GM19452 (cell line): ENCODE data around the gene GDF10.

Experiments used
- ATAC-seq: cut with Tn5 transposase; IDR thresholded peaks from one replicate; pipeline ENCODE4 v1.9.1; 2021; ENCODE audit not compliant: unreplicated experiment

The GDF10 gene

DNA sequence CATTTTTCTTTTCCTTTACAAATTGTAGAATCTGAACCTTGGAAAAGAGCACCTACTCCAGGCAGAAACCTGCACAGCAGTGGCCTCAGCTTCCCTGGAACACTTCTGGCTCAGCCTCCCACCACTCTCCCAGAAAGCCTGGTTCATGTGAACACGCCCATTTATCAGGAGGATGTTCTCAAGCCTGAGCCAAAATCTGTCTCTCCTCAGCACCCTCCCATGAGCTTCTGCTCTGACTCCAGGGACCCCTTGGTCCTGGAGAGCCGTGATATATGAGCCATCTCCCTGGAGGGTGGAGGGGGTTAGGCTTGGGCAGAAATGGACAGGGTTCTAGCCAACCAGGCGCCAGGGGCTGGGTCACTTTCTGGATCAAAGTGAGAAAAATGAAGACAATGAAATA is 32.4 kb downstream of the GDF10 start:
- no peak for ATAC-seq

DNA sequence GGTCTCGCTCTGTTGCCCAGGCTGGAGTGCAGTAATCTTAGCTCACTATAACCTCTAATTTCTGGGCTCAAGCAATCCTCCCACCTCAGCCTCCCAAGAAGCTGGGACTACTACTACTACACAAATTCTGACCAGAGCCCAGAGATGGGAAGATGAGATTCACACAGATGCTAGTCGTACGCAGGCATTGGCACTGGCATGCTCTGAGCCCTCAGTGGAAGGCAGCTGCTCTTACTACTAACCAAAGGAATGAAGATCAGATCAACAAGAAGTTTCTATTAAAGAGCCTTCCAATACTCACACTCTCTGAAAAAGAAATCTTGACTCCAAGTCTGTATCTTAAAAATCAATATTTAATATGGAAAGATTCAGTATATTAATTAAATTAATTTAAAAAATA is 32.9 kb downstream of the GDF10 start:
- ATAC-seq, result no peak

DNA sequence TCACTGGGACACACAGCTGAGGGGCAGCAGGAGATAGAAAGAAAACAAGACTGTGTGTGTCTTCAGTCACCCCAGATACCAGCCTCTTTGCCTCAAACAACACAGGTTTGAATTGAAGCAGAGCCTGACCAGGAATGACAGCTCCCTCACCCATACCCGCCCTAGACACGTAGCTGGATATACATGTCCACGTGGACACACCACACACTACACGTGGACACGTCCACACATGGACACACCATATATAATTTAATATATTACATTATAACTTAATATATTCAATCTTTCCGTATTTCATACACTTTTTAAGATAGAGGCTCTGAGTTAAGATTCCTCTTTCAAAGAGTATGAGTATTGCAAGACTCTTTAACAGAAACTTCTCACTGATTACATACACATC is 33.5 kb downstream of the GDF10 start:
- no peak for ATAC-seq

DNA sequence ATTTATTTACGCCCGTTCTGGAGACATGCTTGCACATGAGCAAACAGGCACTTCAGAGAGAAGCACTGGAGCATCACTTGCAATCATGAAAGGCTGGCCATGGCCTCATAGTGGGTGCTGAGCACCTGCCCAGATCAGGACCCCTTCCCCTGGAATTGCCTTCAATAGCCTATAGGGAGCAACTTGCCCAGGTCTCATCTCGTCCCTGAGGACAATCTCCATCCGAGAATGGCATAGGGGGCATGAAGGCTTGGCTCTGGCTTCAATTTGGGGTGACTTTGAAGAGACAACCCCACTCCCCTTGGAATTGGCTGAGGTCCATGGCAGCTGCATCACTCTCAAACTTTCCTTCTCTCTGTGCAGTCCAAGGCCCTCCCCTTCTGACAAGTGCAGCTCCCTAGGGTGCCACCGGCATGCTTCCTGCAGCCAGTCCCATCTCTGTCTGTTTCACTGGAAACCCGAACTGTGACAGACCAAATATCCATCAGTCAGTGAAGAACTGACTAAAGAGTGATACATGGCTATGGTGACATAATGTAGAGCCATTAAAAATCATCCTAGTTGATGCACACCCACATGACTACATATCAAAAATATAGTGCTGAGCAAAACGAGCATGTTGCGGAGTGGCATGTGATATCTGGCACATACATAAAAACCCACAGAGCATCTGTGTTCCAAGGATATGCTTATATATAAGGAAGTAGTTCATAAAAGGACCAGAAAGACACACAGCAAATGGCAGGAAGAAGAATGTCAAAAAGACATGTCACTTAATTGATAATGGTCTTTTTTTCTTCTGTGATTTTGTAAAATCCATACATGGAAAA is 34.7 kb downstream of the GDF10 start:
- ATAC-seq, result no peak

DNA sequence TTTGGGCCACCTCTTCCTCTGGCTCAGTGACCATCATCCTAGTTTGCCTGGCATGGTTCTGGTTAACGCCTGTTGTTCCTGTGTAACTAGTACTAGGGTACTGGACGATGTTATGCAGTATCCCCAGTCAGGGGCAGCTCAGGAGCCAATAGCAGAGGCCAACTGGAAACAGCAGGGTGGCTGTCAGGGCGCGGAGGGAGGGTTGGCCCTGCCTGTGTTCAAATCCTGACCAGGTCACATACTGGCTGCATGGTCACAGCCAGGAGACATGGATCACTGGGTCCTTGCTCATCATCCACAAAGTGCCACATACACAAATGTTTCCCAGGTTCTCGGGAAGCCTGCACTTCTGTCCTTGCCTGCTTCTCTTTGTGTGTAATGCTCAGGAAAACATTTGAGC is 35.9 kb downstream of the GDF10 start:
- ATAC-seq, result no peak

DNA sequence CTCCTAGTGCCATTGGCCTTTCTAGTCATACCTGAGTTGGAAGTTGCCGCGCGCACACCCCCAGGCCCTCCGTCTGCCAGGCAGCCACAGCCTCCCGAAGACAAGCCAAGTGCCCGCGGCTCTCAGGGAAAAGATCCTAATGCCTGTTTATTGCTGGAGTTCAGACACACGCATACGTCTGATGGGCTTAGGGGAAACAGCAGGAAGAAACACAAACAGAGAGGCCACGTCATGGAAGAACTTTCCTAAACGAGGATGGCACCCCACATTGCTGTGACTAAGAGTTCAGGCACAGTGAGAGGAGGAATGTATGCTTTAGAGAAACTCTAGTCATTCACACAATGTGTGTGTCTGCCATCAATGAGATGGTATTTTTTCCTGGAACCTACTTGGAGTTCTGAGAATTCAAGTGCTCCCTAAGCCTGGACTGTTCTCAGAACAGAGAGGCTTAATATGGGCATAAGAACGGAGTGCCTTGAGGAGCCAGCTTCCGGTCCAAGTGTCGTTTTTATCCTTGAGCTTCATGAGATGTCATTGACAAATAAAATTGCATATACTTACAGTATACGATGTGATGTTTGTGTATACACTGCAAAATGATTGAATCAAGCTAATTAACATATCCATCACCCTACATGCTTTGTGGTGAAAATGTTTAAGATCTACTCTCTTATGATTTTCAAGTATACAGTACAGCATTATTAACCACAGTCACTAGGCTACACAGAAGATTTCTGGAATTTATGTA is 36.6 kb downstream of the GDF10 start:
- ATAC-seq, result no peak

DNA sequence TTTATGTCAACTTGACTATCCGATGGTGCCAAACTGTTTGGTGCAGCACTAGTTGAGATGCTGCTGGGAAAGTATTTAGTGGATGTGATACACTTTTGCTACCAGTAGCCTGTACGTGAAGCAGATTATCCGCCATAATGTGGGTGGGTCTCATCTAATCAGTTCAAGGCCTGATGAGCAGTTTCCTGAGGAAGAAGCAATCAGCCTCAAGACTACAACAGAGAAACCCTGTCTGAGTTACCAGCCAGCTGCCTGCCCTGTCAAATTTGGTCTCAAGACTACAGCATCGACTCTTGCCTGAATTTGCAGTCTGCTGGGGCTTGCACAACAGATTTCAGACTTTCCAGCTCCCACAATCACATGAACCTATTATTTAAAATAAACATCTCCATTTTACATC is 37.3 kb downstream of the GDF10 start:
- no peak for ATAC-seq

DNA sequence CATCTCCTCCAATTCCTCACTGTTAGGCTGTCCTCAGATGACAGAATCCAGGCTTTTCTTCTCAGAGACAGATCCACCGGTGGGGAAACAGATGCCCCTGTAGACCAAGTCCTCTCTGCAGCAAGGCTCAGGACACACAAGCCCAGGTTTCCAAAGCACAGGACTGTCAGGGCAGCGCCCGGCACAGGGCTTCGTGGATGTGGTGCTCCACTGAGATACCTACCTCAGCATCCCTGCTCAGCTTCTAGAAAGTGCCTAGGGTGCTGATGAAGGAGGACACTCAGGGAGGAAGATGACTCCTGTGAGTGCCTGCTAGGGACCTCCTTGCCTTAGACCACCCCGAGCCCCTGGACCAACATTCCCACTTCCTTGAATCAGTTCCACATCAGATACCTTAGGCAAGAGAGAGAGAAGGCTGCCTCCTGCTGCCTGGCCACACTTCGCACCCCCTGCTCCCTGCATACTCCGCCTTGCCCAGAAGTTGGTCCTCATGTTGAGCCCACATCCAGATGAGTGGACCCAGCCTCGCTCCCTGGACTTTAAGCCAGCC is 39.3 kb downstream of the GDF10 start:
- ATAC-seq, result no peak

DNA sequence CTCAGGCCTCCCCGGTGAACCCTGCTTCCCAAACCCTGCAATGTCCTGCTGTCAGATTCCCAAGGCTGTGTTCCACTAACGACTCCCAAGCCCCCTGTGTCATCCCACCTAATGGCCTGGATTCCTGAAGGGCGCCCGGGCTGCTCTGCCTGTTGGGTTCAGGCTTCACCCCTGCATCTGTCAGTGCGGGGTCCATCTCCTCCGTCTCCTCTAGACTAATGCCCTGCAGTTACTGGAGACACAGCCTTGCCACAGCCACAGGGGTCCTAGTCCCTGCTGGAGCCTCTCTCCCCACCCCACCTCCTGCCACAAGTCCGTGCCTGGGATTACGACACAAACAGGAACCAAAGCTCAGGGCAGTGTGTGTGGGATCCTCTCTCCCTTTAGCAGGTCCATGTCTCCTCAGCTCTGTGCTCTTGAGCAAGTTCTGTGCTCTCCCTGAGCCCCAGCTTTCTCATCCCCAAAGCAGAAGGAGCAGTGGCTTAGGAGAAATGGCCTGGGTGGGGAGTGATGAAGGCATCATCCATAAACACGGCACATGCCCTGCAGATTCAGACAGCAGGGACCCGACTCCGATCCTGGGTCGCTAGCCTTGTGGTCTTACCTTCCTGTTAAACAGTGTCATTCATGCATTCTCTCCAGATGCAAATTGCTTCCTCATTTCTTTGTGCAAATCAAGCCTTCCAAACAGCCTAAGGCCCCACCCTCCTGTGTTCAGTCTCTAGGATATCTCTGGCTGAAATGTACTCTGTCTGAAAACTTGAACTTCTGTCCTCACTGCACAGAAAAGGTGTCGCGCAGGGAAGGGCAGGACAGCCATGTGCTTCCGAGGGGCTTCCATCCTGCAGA is 40.0 kb downstream of the GDF10 start:
- no peak for ATAC-seq

DNA sequence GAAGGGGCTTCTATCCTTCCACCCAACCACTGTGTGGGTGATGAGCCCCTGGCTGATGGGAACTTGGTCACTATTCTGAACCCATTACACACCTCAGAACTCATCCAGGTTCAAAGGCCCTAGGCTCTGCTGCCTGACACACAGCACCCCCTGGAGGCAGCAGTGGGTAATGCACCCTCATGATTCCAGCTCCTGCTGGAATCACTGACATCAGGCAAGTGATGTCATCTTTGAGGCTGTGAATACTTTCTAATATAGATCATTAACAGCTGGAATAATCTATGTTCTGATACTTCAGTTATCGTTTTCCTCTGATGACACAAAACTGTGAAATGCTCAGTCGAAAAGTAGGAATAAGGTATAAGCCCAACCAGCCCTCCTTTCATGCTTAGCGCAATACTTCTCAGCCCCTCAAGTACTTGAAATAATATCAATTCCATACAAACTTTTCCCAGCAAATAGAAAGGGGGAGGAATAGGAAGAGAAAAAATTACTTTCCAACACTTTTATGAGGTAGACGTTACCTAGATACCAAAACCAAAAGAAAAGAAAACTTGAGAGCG is 40.7 kb downstream of the GDF10 start:
- ATAC-seq, result no peak

DNA sequence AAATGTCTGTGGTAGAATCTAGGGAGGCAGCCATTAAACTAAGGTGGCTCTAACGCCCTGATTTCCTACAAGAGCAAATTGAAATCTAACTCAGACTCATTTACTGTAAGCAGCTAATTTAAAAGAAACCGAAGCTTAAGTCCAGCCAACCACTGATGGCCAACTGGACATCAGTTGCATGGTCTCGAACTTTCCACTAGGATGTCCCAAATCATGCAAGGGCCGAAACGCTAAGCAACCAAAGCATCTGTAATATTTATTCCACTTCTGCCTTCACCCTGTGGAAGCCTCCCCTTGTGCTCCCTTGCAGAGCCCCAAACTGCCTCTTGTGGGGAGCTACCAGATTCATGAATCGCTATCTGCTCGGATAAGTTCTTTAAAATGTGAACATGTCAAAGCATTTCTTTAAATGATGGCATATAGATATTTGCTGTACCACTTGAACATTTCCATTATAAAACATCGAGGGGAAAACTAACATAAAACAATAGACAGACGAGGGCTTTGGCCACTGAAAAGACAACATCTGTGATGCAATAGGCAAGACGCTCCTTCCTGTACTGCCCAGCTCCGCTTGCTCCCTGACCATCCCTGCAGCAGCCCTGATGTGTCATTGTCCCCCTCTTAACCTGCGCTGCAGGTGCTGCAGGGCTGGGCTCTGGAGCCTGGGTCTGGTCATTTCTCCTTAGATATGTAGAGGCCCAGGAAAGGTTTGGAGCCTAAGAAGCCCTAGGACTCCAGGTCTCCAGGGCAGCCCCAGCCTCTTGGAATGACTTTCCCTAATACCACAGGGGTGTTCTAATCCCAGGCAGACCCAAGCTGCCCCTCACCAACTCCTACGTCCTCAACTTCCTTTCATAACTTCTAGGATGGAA is 45.2 kb downstream of the GDF10 start:
- ATAC-seq, result no peak

DNA sequence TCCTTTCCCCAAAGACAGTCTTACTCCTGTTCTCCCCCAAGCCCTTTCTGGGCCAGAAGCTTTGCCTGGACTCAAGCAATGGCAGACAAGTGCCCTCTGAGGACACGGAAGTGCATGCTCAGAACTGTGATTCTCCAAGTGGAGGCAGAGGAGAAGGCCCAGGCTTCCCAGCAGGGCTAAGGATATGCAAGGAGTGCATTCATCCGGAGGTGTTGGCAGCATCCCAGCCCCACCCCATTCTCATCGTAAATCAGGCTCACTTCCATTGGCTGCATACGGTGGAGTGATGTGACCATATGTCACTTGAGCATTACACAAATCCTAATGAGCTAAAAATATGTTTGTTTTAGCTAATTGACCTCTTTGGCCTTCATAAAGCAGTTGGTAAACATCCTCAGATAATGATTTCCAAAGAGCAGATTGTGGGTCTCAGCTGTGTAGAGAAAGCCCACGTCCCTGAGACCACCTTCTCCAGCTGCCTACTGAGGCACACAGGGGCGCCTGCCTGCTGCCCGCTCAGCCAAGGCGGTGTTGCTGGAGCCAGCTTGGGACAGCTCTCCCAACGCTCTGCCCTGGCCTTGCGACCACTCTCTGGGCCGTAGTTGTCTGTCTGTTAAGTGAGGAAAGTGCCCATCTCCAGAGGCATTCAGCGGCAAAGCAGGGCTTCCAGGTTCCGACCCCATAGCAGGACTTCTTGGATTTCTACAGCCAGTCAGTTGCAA is 46.7 kb downstream of the GDF10 start:
- no peak for ATAC-seq

DNA sequence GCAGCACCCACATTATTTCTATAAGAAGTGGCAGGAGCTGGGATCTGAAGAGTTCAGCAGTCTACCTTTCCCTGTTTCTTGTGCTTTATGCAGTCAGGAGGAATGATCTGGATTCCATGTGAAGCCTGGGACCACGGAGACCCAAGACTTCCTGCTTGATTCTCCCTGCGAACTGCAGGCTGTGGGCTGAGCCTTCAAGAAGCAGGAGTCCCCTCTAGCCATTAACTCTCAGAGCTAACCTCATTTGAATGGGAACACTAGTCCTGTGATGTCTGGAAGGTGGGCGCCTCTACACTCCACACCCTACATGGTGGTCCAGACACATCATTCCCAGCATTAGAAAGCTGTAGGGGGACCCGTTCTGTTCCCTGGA is 47.3 kb downstream of the GDF10 start:
- no peak for ATAC-seq

DNA sequence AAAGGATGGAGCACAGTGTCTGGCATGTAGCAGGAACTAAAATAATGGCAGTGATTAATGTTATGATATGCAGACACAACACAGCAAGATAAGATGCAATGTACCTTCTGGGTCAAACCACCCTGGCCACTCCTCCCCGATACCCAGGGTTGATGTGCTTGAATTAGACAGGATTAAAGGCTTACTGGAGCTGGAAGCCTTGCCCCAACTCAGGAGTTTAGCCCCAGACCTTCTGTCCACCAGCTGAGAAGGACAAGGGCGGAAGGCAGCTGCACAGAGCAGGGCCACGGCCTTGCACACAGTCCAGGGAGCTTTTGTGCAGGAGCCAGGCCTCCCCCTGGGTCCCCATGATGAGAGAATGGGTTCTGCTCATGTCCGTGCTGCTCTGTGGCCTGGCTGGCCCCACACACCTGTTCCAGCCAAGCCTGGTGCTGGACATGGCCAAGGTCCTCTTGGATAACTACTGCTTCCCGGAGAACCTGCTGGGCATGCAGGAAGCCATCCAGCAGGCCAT is 48.2 kb downstream of the GDF10 start, which contains the start of gene RBP3:
RBP3 (plus strand) TSS at position 226 of the 514 bp plus-strand sequence; CDS start at position 348, 122 bp downstream.
- no peak for ATAC-seq

DNA sequence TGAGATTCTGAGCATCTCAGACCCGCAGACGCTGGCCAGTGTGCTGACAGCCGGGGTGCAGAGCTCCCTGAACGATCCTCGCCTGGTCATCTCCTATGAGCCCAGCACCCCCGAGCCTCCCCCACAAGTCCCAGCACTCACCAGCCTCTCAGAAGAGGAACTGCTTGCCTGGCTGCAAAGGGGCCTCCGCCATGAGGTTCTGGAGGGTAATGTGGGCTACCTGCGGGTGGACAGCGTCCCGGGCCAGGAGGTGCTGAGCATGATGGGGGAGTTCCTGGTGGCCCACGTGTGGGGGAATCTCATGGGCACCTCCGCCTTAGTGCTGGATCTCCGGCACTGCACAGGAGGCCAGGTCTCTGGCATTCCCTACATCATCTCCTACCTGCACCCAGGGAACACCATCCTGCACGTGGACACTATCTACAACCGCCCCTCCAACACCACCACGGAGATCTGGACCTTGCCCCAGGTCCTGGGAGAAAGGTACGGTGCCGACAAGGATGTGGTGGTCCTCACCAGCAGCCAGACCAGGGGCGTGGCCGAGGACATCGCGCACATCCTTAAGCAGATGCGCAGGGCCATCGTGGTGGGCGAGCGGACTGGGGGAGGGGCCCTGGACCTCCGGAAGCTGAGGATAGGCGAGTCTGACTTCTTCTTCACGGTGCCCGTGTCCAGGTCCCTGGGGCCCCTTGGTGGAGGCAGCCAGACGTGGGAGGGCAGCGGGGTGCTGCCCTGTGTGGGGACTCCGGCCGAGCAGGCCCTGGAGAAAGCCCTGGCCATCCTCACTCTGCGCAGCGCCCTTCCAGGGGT is 48.9 kb downstream of the GDF10 start:
- ATAC-seq, result no peak

DNA sequence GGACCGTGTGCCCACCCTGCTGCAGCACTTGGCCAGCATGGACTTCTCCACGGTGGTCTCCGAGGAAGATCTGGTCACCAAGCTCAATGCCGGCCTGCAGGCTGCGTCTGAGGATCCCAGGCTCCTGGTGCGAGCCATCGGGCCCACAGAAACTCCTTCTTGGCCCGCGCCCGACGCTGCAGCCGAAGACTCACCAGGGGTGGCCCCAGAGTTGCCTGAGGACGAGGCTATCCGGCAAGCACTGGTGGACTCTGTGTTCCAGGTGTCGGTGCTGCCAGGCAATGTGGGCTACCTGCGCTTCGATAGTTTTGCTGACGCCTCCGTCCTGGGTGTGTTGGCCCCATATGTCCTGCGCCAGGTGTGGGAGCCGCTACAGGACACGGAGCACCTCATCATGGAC is 49.5 kb downstream of the GDF10 start:
- no peak for ATAC-seq

DNA sequence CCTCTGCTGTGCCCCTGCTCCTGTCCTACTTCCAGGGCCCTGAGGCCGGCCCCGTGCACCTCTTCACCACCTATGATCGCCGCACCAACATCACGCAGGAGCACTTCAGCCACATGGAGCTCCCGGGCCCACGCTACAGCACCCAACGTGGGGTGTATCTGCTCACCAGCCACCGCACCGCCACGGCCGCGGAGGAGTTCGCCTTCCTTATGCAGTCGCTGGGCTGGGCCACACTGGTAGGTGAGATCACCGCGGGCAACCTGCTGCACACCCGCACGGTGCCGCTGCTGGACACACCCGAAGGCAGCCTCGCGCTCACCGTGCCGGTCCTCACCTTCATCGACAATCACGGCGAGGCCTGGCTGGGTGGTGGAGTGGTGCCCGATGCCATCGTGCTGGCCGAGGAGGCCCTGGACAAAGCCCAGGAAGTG is 50.0 kb downstream of the GDF10 start:
- ATAC-seq, result no peak
